ENCODE results near the gene TMEM140. TPM values are rescaled to one million over a fixed set of nuclear protein-coding genes. Genes with fewer than 3 reads are reported as not detected.

Gene TMEM140
- total and polyA plus RNA-seq, 2 experiments from 2014 or later: 10.4 TPM; not detected in 1

DNA sequence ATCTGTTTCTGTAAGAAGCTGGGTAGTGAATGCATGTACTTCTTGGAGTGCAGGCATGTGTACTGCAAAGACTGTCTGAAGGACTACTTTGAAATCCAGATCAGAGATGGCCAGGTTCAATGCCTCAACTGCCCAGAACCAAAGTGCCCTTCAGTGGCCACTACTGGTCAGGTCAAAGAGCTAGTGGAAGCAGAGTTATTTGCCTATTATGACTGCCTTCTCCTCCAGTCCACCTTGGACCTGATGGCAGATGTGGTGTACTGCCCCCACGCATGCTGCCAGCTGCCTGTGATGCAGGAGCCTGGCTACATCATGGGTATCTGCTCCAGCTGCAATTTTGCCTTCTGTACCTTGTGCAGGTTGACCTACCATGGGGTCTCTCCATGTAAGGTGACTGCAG, 18.9 kb upstream of the TMEM140 start:
- H3K4me3 ChIP-seq: no peak overlapping the region
- no peak overlapping the region for H3K27ac ChIP-seq
- H3K36me3 ChIP-seq: no peaks in the 10 kb centered on the region
- H3K27me3 ChIP-seq: no peaks in the 10 kb centered on the region
- TF ChIP-seq, protein P1, sequence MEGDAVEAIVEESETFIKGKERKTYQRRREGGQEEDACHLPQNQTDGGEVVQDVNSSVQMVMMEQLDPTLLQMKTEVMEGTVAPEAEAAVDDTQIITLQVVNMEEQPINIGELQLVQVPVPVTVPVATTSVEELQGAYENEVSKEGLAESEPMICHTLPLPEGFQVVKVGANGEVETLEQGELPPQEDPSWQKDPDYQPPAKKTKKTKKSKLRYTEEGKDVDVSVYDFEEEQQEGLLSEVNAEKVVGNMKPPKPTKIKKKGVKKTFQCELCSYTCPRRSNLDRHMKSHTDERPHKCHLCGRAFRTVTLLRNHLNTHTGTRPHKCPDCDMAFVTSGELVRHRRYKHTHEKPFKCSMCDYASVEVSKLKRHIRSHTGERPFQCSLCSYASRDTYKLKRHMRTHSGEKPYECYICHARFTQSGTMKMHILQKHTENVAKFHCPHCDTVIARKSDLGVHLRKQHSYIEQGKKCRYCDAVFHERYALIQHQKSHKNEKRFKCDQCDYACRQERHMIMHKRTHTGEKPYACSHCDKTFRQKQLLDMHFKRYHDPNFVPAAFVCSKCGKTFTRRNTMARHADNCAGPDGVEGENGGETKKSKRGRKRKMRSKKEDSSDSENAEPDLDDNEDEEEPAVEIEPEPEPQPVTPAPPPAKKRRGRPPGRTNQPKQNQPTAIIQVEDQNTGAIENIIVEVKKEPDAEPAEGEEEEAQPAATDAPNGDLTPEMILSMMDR (IDR thresholded peaks at IDR 0.05; ENCODE audit: low read depth, low read length): no peak
- no peak for DNase-seq (ENCODE audit: low read depth in 1 of 2, low spot score in 1 of 2)
- H3K9me3 ChIP-seq (ENCODE audit: low read depth): no peaks in the 10 kb centered on the region
- no peaks in the 10 kb centered on the region for H3K4me1 ChIP-seq (ENCODE audit: low read depth)

DNA sequence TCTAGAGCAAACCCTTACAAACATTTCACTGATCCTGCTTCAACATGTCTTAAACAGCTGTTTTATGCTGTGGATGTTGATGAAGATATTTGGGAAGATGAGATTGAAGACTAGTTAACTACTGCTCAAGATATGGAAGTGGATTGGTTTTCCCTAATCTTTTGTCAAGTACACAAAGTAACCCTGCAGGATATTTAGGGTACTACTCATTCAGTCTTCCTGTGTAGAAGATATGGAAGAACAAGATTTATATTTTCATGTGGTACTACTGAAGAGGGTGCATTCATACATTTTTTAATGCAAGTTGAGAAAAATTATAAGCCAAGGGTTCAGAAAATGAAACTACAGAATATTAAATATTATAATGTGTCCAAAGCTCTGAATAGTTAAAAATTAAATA, 18.3 kb upstream of the TMEM140 start:
- H3K36me3 ChIP-seq: no peaks in the 10 kb centered on the region
- no peak for DNase-seq (ENCODE audit: low read depth in 1 of 2, low spot score in 1 of 2)
- no peaks in the 10 kb centered on the region for H3K4me1 ChIP-seq (ENCODE audit: low read depth)
- no peaks in the 10 kb centered on the region for H3K27me3 ChIP-seq
- no peak overlapping the region for H3K4me3 ChIP-seq
- TF ChIP-seq, protein P1 (IDR thresholded peaks at IDR 0.05; ENCODE audit: low read depth, low read length): no peak
- H3K9me3 ChIP-seq (ENCODE audit: low read depth): no peaks in the 10 kb centered on the region
- no peak overlapping the region for H3K27ac ChIP-seq

DNA sequence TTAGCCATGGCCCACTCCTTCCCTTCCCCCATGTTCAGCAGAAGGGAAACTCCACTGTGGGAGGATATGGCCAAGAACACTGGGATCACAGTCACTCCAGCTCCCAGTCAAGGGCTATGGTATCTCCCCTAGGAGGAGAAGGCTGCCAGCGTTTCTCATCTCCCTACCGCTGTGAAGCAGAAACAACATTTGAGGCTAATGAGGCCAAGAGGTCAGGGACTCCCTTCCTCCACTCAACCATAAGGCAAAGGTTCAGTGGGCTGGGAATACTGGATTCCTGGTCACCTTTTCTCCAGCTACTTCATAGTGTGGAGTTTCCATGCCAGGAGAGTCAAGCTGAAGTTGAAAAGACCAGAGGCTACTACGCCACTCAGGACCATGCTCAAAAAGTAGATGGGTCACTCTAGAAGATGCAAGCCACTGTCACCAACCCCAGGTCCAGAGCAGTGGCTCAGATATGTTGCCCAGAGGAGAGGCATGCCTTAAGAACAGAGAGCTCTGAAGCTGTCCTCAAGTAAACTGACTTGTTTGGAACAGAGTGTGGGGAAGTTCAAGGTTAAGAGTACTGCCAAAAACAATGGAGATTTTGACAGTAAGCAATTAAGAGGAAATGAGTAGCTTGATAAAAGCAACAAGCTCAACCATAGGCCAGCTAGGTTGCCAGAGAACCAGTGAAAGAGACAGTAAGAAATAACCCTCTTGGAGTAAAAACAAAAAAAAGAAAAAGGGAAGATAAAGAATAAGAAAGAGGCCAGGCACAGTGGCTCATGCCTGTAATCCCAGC, 3.8 kb upstream of the TMEM140 start:
- Histone ChIP-seq H3K27me3 (no peaks in the 10 kb centered on the region), H3K9me3 (ENCODE audit: low read depth) (no peaks in the 10 kb centered on the region), H3K4me3 (no peak overlapping the region), H3K27ac (no peak overlapping the region), H3K4me1 (ENCODE audit: low read depth) (no peaks in the 10 kb centered on the region), H3K36me3 (no peaks in the 10 kb centered on the region)
- peak in 1 of 2 donors; percentile 51 for DNase-seq (ENCODE audit: low read depth in 1 of 2, low spot score in 1 of 2)
- TF ChIP-seq, protein P1 (IDR thresholded peaks at IDR 0.05; ENCODE audit: low read depth, low read length): no peak

DNA sequence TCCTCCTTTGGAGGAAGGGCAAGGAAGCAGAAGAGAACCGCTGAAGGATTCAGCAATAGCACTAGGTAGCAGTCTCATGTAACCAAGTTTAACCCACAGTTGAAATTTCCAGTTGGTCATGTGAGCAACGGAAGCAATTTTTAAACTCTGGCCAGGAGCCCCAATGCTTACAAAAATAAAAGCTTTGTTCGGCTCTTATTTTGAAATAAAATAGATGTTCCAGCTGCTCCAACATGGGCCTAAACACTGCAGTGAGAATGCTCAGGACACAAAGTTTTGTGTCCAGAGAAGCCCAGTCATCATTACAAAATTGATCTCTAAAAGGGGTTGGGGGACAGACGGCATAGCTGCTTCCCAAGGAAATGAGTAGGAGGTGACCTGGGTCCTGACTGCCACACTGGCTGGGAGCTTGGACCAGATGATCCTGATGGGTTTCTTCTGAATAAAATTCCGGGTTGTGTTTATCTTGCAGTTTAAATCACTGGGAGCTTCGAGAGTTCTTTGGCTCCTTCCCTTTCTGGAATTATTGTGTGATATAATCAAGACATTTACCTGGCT, 452 bp upstream of the TMEM140 start:
- no peak overlapping the region for H3K4me3 ChIP-seq
- no peaks in the 10 kb centered on the region for H3K4me1 ChIP-seq (ENCODE audit: low read depth)
- no peak overlapping the region for H3K27ac ChIP-seq

DNA sequence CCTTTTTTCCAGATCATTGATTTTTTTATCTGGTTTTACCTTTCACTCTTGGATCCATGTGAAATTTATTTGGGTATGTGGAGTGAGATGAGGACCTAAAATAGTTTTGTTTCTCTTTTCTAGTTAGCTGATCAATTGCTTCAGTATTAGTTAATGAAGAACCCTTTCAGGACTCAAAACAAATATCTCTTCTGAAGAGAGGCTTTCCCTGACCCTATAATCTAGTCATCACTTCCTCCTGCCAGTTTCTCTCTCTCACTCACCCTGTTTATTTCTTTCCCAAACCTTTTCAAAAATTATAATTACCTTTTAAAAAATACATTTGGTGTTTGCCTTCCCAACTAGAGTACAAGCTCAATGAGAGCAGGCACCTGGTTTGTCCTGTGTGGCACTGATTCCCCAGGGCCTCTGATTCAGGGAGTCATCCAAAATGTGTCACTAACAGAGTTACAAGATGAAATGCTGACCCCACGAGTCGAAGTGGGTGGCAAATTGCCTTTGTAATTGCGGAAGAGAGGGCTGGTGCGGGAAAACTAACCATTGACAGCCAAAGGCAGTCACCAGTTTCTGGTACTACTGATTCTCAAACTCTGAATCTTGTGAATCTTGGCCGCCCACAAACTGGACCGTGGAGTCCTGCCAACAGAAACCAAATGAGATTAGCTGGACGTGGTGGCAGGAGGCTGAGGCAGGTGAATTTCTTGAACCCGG, 2.4 kb downstream of the TMEM140 start:
- Histone ChIP-seq H3K36me3 (no peaks in the 10 kb centered on the region), H3K27me3 (no peaks in the 10 kb centered on the region), H3K9me3 (ENCODE audit: low read depth) (no peaks in the 10 kb centered on the region), H3K4me1 (ENCODE audit: low read depth) (no peaks in the 10 kb centered on the region), H3K27ac (no peak overlapping the region), H3K4me3 (no peak overlapping the region)
- no peak for DNase-seq (ENCODE audit: low read depth in 1 of 2, low spot score in 1 of 2)
- TF ChIP-seq, protein P1 (IDR thresholded peaks at IDR 0.05; ENCODE audit: low read depth, low read length): no peak

More for the DNA sequence above, 452 bp upstream of the TMEM140 start:
- H3K36me3 ChIP-seq: no peaks in the 10 kb centered on the region
- H3K9me3 ChIP-seq (ENCODE audit: low read depth): no peaks in the 10 kb centered on the region
- DNase-seq (ENCODE audit: low read depth in 1 of 2, low spot score in 1 of 2): peak in 1 of 2 donors; percentile 68
- H3K27me3 ChIP-seq: no peaks in the 10 kb centered on the region
- TF ChIP-seq, protein P1 (IDR thresholded peaks at IDR 0.05; ENCODE audit: low read depth, low read length): no peak
